HCT116 (cell line): Measurements from ENCODE around the gene EP400. TPM values are rescaled to one million over a fixed set of nuclear protein-coding genes. Genes with fewer than 3 reads are reported as not detected.

Source experiments
- ATAC-seq: fragments of 200-7000 bp; cut with Tn5 transposase; 2 replicates; pipeline ENCODE4 v1.9.1; 2020; ENCODE audit warnings: mild to moderate bottlenecking, moderate library complexity
- Bru-seq: library from RNA; stranded (reverse); fragments of 400-500 nt; gene quantifications from one replicate; lab custom pipeline; 2021; lab: Mats Ljungman, UMichigan
- BruChase-seq, 2 experiments: library from RNA; stranded (reverse); fragments of 400-500 nt; gene quantifications; one replicate each; lab custom pipeline; 2021; lab: Mats Ljungman, UMichigan
- BruUV-seq: library from RNA; stranded (reverse); fragments of 400-500 nt; replicated peaks from 2 replicates; lab custom pipeline; 2021; lab: Mats Ljungman, UMichigan
- CTCF ChIA-PET: fragments of 300-600 bp; sonication (Branson Sonifier 250); formaldehyde crosslinking; loops from one replicate; lab custom pipeline; 2021; ENCODE audit warnings: antibody characterized with exemption; lab: Charles Lee
- POLR2A ChIA-PET: fragments of 300-600, 350-600 bp; sonication (Branson Sonifier 250); formaldehyde crosslinking; loops from one replicate; lab custom pipeline; 2021; ENCODE audit warnings: antibody characterized with exemption; lab: Charles Lee
- RAD21 ChIA-PET, 2 experiments: fragments of 300-600 bp; sonication (Branson Sonifier 250); formaldehyde crosslinking; loops; one replicate each; lab custom pipeline; 2023; ENCODE audit warnings: low total read pairs in 2 of 2; ENCODE audit not compliant: uncharacterized antibody in 2 of 2, unreplicated experiment in 2 of 2, low non-redundant PET in 1 of 2; lab: Charles Lee
- DNase-seq: peaks from one replicate; pipeline ENCODE4 v3.0.0-alpha.2; 2010; ENCODE audit warnings: low read depth, low spot score
- H2AFZ ChIP-seq: fragments of 200-600 bp; shearing (Covaris generic), sonication (generic); 2 replicates; pipeline ENCODE4 v1.6.1; 2017; ENCODE audit warnings: low read depth, mixed run types, mixed read lengths, antibody characterized with exemption, low read length; ENCODE audit not compliant: poor library complexity, severe bottlenecking
- H3K27ac ChIP-seq: 2 replicates; pipeline ENCODE4 v1.5.1; 2012; ENCODE audit warnings: low read depth, low read length
- H3K27me3 ChIP-seq: fragments of 200-600 bp; sonication (generic); 2 replicates; pipeline ENCODE4 v1.6.1; 2016; ENCODE audit warnings: mixed run types, low read length, mixed read lengths; ENCODE audit not compliant: insufficient read depth
- H3K36me3 ChIP-seq, 2 experiments: fragments of 200-500 bp in 1 of 2; fragments of 200-600 bp in 1 of 2; sonication (Bioruptor generic) in 1 of 2; sonication (generic) in 1 of 2; 2 replicates each; pipeline versions ENCODE4 v1.5.1 to v1.6.1; 2014 to 2016; ENCODE audit warnings: low read length in 2 of 2, inconsistent platforms in 1 of 2, mixed read lengths in 1 of 2, mixed run types in 1 of 2; ENCODE audit not compliant: insufficient read depth in 2 of 2, control insufficient read depth in 1 of 2
- H3K4me1 ChIP-seq, 2 experiments: fragments of 200-600 bp in 1 of 2; sonication (generic) in 1 of 2; 2 replicates each; pipeline versions ENCODE4 v1.5.1 to v1.6.1; 2012 to 2017; ENCODE audit warnings: low read length in 2 of 2, inconsistent platforms in 1 of 2, mild to moderate bottlenecking in 1 of 2, mixed read lengths in 1 of 2, mixed run types in 1 of 2, moderate library complexity in 1 of 2; ENCODE audit not compliant: insufficient read depth in 2 of 2, control insufficient read depth in 1 of 2
- H3K4me2 ChIP-seq: fragments of 200-600 bp; sonication (generic); 2 replicates; pipeline ENCODE4 v1.6.1; 2017; ENCODE audit warnings: mixed run types, low read length, mixed read lengths
- H3K4me3 ChIP-seq, 2 experiments: fragments of 200-600 bp in 1 of 2; sonication (generic) in 1 of 2; replicated peaks in 1 of 2; 2 replicates each; pipeline ENCODE4 v1.5.1; 2011 to 2016; ENCODE audit warnings: low read length in 2 of 2, control low read depth in 1 of 2, low read depth in 1 of 2, mild to moderate bottlenecking in 1 of 2, mixed read lengths in 1 of 2, mixed run types in 1 of 2
- H3K79me2 ChIP-seq: fragments of 200-600 bp; sonication (generic); 2 replicates; pipeline ENCODE4 v1.6.1; 2017; ENCODE audit warnings: mild to moderate bottlenecking, mixed run types, low read length, moderate library complexity, mixed read lengths; ENCODE audit not compliant: insufficient read depth
- H3K9ac ChIP-seq: fragments of 200-600 bp; sonication (generic); 2 replicates; pipeline ENCODE4 v1.6.1; 2016; ENCODE audit warnings: low read length, mixed read lengths
- H3K9me2 ChIP-seq: fragments of 200-600 bp; sonication (generic), shearing (Covaris generic); 2 replicates; pipeline ENCODE4 v1.6.1; 2017; ENCODE audit warnings: mixed run types, mild to moderate bottlenecking, moderate library complexity; ENCODE audit not compliant: insufficient read depth
- H3K9me3 ChIP-seq, 2 experiments: fragments of 200-500 bp in 1 of 2; fragments of 200-600 bp in 1 of 2; sonication (Bioruptor generic) in 1 of 2; sonication (generic) in 1 of 2; 2 replicates each; pipeline ENCODE4 v1.6.1; 2014 to 2017; ENCODE audit warnings: low read length in 2 of 2, mixed read lengths in 2 of 2, inconsistent platforms in 1 of 2, low read depth in 1 of 2, mild to moderate bottlenecking in 1 of 2, mixed run types in 1 of 2, moderate library complexity in 1 of 2; ENCODE audit not compliant: control insufficient read depth in 1 of 2, insufficient read depth in 1 of 2
- H4K20me1 ChIP-seq: fragments of 200-600 bp; sonication (generic), shearing (Covaris generic); 2 replicates; pipeline ENCODE4 v1.6.1; 2017; ENCODE audit warnings: mixed run types, mild to moderate bottlenecking, moderate library complexity; ENCODE audit not compliant: insufficient read depth
- ATF3 ChIP-seq: IDR thresholded peaks from 2 replicates; pipeline ENCODE4 v1.6.1; 2012
- CBX3 ChIP-seq: IDR thresholded peaks from 2 replicates; pipeline ENCODE4 v1.6.1; 2012; ENCODE audit warnings: low read depth
- CEBPB ChIP-seq: IDR thresholded peaks from 2 replicates; pipeline ENCODE4 v1.6.1; 2012; ENCODE audit warnings: low read depth
- CTCF ChIP-seq, 3 experiments: fragments of 200-600 bp in 1 of 3; sonication (generic) in 1 of 3; IDR thresholded peaks in 2 of 3; conservative IDR thresholded peaks in 1 of 3; 2 replicates each; pipeline ENCODE4 v1.5.1; 2012 to 2017; ENCODE audit warnings: low read depth in 2 of 3, low read length in 2 of 3, antibody characterized with exemption in 1 of 3, borderline replicate concordance in 1 of 3, control low read depth in 1 of 3, mild to moderate bottlenecking in 1 of 3, mixed read lengths in 1 of 3, mixed run types in 1 of 3, moderate library complexity in 1 of 3; ENCODE audit not compliant: insufficient read depth in 1 of 3
- EGR1 ChIP-seq: IDR thresholded peaks from 2 replicates; pipeline ENCODE4 v1.6.1; 2012; ENCODE audit warnings: low read depth
- ELF1 ChIP-seq: IDR thresholded peaks from 2 replicates; pipeline ENCODE4 v1.6.1; 2012; ENCODE audit warnings: low read depth, borderline replicate concordance
- EZH2 ChIP-seq: fragments of 200-600 bp; sonication (generic); IDR thresholded peaks from 2 replicates; pipeline ENCODE4 v1.6.1; 2017; ENCODE audit warnings: antibody characterized with exemption, mixed run types
- FOSL1 ChIP-seq: IDR thresholded peaks from 2 replicates; pipeline ENCODE4 v1.6.1; 2012; ENCODE audit warnings: low read depth
- JUND ChIP-seq: IDR thresholded peaks from 2 replicates; pipeline ENCODE4 v1.6.1; 2012
- POLR2A ChIP-seq: IDR thresholded peaks from 2 replicates; pipeline ENCODE4 v1.7.0; 2011; ENCODE audit warnings: borderline replicate concordance; ENCODE audit not compliant: insufficient read depth, insufficient read length; ENCODE audit errors: extremely low read depth
- POLR2AphosphoS5 ChIP-seq: IDR thresholded peaks from 2 replicates; pipeline ENCODE4 v1.6.1; 2011; ENCODE audit warnings: mild to moderate bottlenecking, low read depth, low read length, moderate library complexity
- RAD21 ChIP-seq: IDR thresholded peaks from 2 replicates; pipeline ENCODE4 v1.6.1; 2012; ENCODE audit warnings: low read depth, mild to moderate bottlenecking
- SP1 ChIP-seq: IDR thresholded peaks from 2 replicates; pipeline ENCODE4 v1.6.1; 2012; ENCODE audit warnings: low read depth
- TCF7L2 ChIP-seq: IDR thresholded peaks from 2 replicates; pipeline ENCODE4 v1.7.0; 2011; ENCODE audit warnings: borderline replicate concordance, inconsistent platforms; ENCODE audit not compliant: insufficient read depth, insufficient read length; ENCODE audit errors: extremely low read depth
- YY1 ChIP-seq: IDR thresholded peaks from 2 replicates; pipeline ENCODE4 v1.6.1; 2011; ENCODE audit warnings: low read length, low read depth, moderate library complexity, mild to moderate bottlenecking; ENCODE audit not compliant: insufficient replicate concordance; ENCODE audit errors: extremely low read depth
- ZBTB33 ChIP-seq: IDR thresholded peaks from 2 replicates; pipeline ENCODE4 v1.6.1; 2011; ENCODE audit warnings: mild to moderate bottlenecking, low read length, moderate library complexity; ENCODE audit not compliant: insufficient replicate concordance; ENCODE audit errors: extremely low read depth
- ZFX ChIP-seq: fragments of 450-650 bp; IDR thresholded peaks from 2 replicates; pipeline ENCODE4 v1.6.1; 2017
- ZNF274 ChIP-seq: fragments of 200-500 bp; sonication (Bioruptor generic); IDR thresholded peaks from 2 replicates; pipeline ENCODE4 v1.6.1; 2014; ENCODE audit warnings: mild to moderate bottlenecking, low read depth, low read length, inconsistent platforms
- intact Hi-C: fragments of 100-400 bp; cut with micrococcal nuclease; formaldehyde crosslinking; loops from 2 replicates; pipeline ENCODE4 v1.10.0; 2022
- long read RNA-seq: library from polyadenylated mRNA; unstranded; transcript quantifications from one replicate; pipeline ENCODE4 v2.0.0, GENCODE V29; 2021; ENCODE audit not compliant: unreplicated experiment
- polyA plus RNA-seq: library from polyadenylated mRNA; unstranded; fragments of >200 nt; gene quantifications from 2 replicates; pipeline ENCODE4 v1.2.1, GENCODE V29; 2012; ENCODE audit warnings: missing spikeins
- total RNA-seq: library from RNA; stranded (reverse); gene quantifications from one replicate; pipeline ENCODE4 v1.2.1, GENCODE V29; 2021; ENCODE audit not compliant: unreplicated experiment
- TF ChIP-seq, protein P1 (sequence below): IDR thresholded peaks from 2 replicates; pipeline ENCODE4 v1.6.1; 2012

The EP400 gene
- 54.5 TPM for total RNA-seq
- polyA plus RNA-seq = 27.2 and 28.2 TPM in 2 replicates
- Bru-seq, nascent RNA = percentile 84 among the genes with signal in this experiment
- BruChase-seq, experiment 1, labeled RNA remaining after a 6-hour chase = percentile 91 among the genes with signal in this experiment
- BruChase-seq, experiment 2, labeled RNA remaining after a 2-hour chase = percentile 89 among the genes with signal in this experiment
- long read RNA-seq, full-length matches to known transcripts = 4 of 26 reads
- long read RNA-seq, partial matches to known transcripts = 12 of 26 reads
- long read RNA-seq, other reads (novel, unspliced or antisense) = 10 of 26 reads

DNA sequence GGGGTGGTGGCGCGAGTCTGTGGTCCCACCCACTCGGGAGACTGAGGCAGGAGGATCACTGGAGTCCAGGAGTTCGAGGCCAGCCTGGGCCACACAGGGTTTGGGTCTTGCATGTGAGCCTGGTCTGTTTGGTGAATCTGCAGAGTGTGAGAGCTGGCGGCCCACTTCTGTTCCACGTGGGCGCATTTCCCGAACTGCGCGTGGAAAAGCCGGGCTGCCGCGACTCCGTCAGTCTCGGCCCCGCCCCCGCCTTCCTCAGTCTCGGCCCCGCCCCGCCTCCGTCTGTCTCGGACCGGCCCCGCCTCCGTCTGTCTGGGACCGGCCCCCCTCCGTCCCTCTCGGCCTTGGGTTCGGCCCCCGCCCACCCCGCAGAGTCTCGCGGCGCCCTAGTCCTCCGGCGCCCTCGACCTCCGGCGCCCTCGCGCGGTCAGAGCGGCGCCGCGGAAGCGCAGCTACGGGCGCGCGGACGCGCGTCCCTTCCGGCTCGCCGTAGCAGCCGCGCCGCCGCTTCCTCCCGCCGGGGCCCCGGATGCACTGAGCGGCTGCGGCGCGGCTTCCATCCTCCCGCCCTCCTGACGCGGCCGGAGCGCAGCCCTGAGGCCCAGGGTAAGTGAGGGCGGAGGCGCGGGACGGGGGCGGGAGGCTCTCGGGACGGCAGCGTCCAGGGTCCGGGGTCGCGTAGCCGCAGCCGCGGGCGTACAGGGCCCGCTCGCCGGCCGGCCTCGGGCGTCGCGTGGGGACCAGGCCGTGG is at the start of gene EP400:
EP400 (plus strand) TSS at position 512 of the 751 bp plus-strand sequence. CDS start 10,678 bp downstream, outside the sequence.
- BruUV-seq = no TSS peak
- ATAC-seq (peak; percentile 97), DNase-seq (peak; percentile 81)
- CTCF ChIA-PET = interaction anchor here (0.7 to 0.8 kb wide), 2 partner anchors 9 to 62 kb away, joined by 3 read pairs; no protein-coding TSS in a partner anchor
- Histone ChIP-seq H3K36me3 (no peaks in the 10 kb centered on the region), H3K4me3 (peak within 1 kb of the TSS; percentile 92 to 94), H3K79me2 (peaks cover 46% of the 10 kb centered on the region), H3K27ac (peak within 1 kb of the TSS; percentile 68), H3K4me1 (peaks cover 4 to 24% of the 10 kb centered on the region in 2 experiments; a peak in 3 of 4 replicates), H3K27me3 (no peaks in the 10 kb centered on the region), H3K9me3 (no peaks in the 10 kb centered on the region), H3K9ac (peak within 1 kb of the TSS; percentile 86), H4K20me1 (peaks cover 5% of the 10 kb centered on the region; the same call in 1 of the 2 replicates), H3K9me2 (no peaks in the 10 kb centered on the region), H2AFZ (no peak within 1 kb of the TSS), H3K4me2 (peak within 1 kb of the TSS; percentile 95)
- TF ChIP-seq ELF1 (peak; percentile 35; the same call in 1 of the 2 replicates), SP1 (peak; percentile 65; the same call in 1 of the 2 replicates), CEBPB (no peak), CBX3 (0 out of 2 replicates have a peak, but pooled peaks have one; percentile 59), YY1 (peak; percentile 80), ATF3 (no peak), POLR2A (peak; percentile 57), TCF7L2 (peak; percentile 59), RAD21 (peak; percentile 81), ZFX (peak; percentile 97; the same call in 1 of the 2 replicates), JUND (no peak), CTCF (IDR thresholded peaks at IDR 0.05 in 2 of 3, conservative IDR thresholded peaks at IDR 0.05 in 1 of 3; ENCODE audit: borderline replicate concordance in 1 of 3, insufficient read depth in 1 of 3, low read depth in 2 of 3, low read length in 2 of 3) (peak; percentile 38 to 43 (median 39); a peak in 5 of 6 replicates), ZBTB33 (peak; percentile 91), EZH2 (no peak), EGR1 (peak; percentile 70), FOSL1 (no peak), POLR2AphosphoS5 (peak; percentile 79), ZNF274 (no peak)
- TF ChIP-seq, protein P1, sequence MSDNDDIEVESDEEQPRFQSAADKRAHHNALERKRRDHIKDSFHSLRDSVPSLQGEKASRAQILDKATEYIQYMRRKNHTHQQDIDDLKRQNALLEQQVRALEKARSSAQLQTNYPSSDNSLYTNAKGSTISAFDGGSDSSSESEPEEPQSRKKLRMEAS = peak; percentile 73; the same call in 1 of the 2 replicates
- RAD21 ChIA-PET = interaction anchor here in 1 of 2 experiments (0.6 to 0.9 kb wide), 3 partner anchors 52 to 219 kb away, joined by 3 read pairs; no protein-coding TSS in a partner anchor
- POLR2A ChIA-PET = no interaction called here
- intact Hi-C loops = loop anchor here (5.0 kb wide), 1 partner anchor 87 kb away; no protein-coding TSS in a partner anchor
